Heart left ventricle (tissue), 13 donors: ENCODE results near the gene LLGL2.
"Not testable (repeated sequence)": the region's sequence is repeated elsewhere in the genome, so short reads cannot be mapped to it uniquely, and the experiment has no call there.

Source experiments
- CTCF ChIP-seq, 12 donors: fragments of 200-600 bp; sonication (generic) in 4 of 12; IDR thresholded peaks; one replicate each; pipeline versions ENCODE4 v1.5.0 to v1.8.0; 2018 to 2022; ENCODE audit warnings: antibody characterized with exemption in 12 of 12, mild to moderate bottlenecking in 5 of 12
- POLR2A ChIP-seq, 2 donors: fragments of 450-650 bp; IDR thresholded peaks; one replicate each; pipeline ENCODE4 v1.6.1; 2017; ENCODE audit warnings: antibody characterized with exemption in 2 of 2, mild to moderate bottlenecking in 2 of 2, moderate library complexity in 2 of 2
- donor health status: ischemic (EF 13 %, LVEDD 7.1; RV severe dilation, severe dysfunction).
- donor health status: DM: no; HTN: yes; CAD: no.
- donor health status: DM: no; HTN: no; CAD: no.
- donor health status: ischemic (EF 25% LVEDD 6.9; RV normal size, moderate dysfunction).
- donor health status: ischemic (EF 25% LVEDD 5.7; RV mildly dilated, moderate dysfunction).
- donor health status: ischemic (EF 35%, LVEDD 5.7; RV mildly dilated, moderate dysfunction).
- donor health status: nonischemic (EF 11% LVEDD 7.7; RV severe dilation, severe dysfunction).
- donor health status: DM: yes; HTN: yes; CAD: no.
- donor health status: PGD.
- donor health status: ischemic (EF 29% LVEDD 5.4; RV normal size, mild dysfunction).
- donor health status: nonischemic (EF 23%, LVEDD 6.1; RV moderate dilation, normal function).

- TF ChIP-seq CTCF, POLR2A (IDR thresholded peaks at IDR 0.05): not testable (repeated sequence)
Observed at GRCh38 chr17:75581121-75581725, 55.7 kb downstream of the LLGL2 start.
